Endothelial cell of umbilical vein (primary cell): ENCODE measurements around the gene SFXN2.

ENCODE experiments used
- CTCF ChIP-seq, 2 donors: IDR thresholded peaks; 1 replicate in 1 of 2; 2 replicates in 1 of 2; pipeline ENCODE4 v1.5.1; 2011; ENCODE audit warnings: low read length in 2 of 2, mild to moderate bottlenecking in 2 of 2, moderate library complexity in 2 of 2, control low read depth in 1 of 2, inconsistent platforms in 1 of 2, low read depth in 1 of 2; ENCODE audit not compliant: insufficient read depth in 1 of 2; ENCODE audit errors: extremely low read depth in 1 of 2
- EZH2 ChIP-seq: IDR thresholded peaks from 2 replicates; pipeline ENCODE4 v1.6.1; 2012; ENCODE audit warnings: borderline replicate concordance, low read depth, mild to moderate bottlenecking, moderate library complexity, low read length, inconsistent platforms; ENCODE audit not compliant: severe bottlenecking
- POLR2A ChIP-seq: IDR thresholded peaks from 2 replicates; pipeline ENCODE4 v1.6.1; 2012; ENCODE audit warnings: low read depth, mild to moderate bottlenecking, control low read depth, low read length
- POLR2AphosphoS5 ChIP-seq: IDR thresholded peaks from 2 replicates; pipeline ENCODE4 v1.6.1; 2012; ENCODE audit warnings: low read depth, mild to moderate bottlenecking, control low read depth, low read length, moderate library complexity; ENCODE audit not compliant: insufficient read depth

DNA sequence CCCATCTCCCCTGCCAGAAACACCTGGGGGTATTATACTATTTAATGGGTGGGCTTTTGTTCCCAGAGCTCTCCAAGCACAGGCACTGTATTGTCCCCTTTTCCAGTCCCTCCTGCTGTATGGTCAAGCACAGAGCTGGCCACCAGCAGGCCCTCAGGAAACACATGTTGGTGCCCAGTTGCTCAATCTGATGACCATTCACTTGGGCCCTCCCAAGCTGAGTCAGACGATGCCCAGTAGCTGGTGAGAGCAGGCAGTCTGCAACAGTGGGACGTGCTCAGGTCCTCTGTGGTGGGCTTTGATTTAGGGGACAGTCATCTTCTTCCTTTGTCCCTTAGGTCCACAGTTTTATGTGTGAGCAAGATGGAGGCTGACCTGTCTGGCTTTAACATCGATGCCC, 11.8 kb downstream of the SFXN2 start:
- TF ChIP-seq EZH2 (no peak), CTCF (IDR thresholded peaks at IDR 0.05; ENCODE audit: extremely low read depth in 1 of 2, insufficient read depth in 1 of 2, low read depth in 1 of 2, low read length in 2 of 2) (no peak), POLR2AphosphoS5 (no peak), POLR2A (no peak)
